HG03558 (cell line): ENCODE results near the gene CCDC178.

Source experiments
- ATAC-seq: cut with Tn5 transposase; IDR thresholded peaks from one replicate; pipeline ENCODE4 v1.9.1; 2021; ENCODE audit warnings: moderate number of reproducible peaks; ENCODE audit not compliant: unreplicated experiment; ENCODE audit errors: extremely low read depth

Gene CCDC178

GRCh38 chr18:32896776-32897547 is 543.6 kb downstream of the CCDC178 start:
- ATAC-seq, result no peak

GRCh38 chr18:32893915-32894314 is 546.6 kb downstream of the CCDC178 start:
- ATAC-seq, result no peak

GRCh38 chr18:32891797-32892196 is 548.7 kb downstream of the CCDC178 start:
- no peak for ATAC-seq

GRCh38 chr18:32891130-32891529 is 549.4 kb downstream of the CCDC178 start:
- peak; percentile 71 for ATAC-seq

- ATAC-seq, result no peak
These were observed 550.6 kb downstream of the CCDC178 start for GRCh38 chr18:32889615-32890593.

- ATAC-seq, result no peak
These were observed 552.2 kb downstream of the CCDC178 start for GRCh38 chr18:32888306-32888705.
